Tibial nerve (tissue), 4 donors: Measurements from ENCODE around the gene RCOR2.

Experiments
- EP300 ChIP-seq, 2 donors: sonication (generic); formaldehyde crosslinking; IDR thresholded peaks; one replicate each; pipeline ENCODE4 v1.6.1; 2017; ENCODE audit warnings: antibody characterized with exemption in 2 of 2, mild to moderate bottlenecking in 1 of 2
- POLR2A ChIP-seq, 2 donors: fragments of 450-650 bp; IDR thresholded peaks; one replicate each; pipeline ENCODE4 v1.6.1; 2017; ENCODE audit warnings: antibody characterized with exemption in 2 of 2, mild to moderate bottlenecking in 2 of 2, moderate library complexity in 2 of 2
- TF ChIP-seq, protein P1 (sequence below), 5 experiments: fragments of 200-600 bp in 3 of 5; fragments of 450-650 bp in 2 of 5; sonication (generic) in 3 of 5; IDR thresholded peaks; one replicate each; pipeline ENCODE4 v1.5.1; 2016 to 2019; ENCODE audit warnings: antibody characterized with exemption in 5 of 5, mild to moderate bottlenecking in 3 of 5, moderate library complexity in 2 of 5

DNA sequence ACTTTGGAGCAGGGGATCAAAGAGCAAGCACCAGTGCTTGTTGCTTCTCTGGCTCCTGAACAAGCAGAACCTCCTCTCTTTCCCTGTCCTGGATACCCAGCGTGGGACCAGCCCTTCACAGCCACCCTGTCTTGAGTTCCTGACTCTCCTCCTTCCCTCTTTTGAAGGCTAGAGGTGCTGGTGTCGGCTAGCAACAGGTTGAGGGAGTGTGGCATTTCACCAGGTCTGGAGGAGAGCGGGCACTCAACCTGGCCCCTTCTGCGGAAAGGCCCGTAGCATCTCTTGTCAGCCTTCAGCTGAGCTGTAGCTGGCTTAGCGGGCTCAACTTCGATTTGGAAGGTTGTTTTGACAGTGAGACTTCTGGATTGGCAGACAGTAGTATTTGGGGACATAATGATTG is 26.6 kb downstream of the RCOR2 start:
- TF ChIP-seq, protein P1, sequence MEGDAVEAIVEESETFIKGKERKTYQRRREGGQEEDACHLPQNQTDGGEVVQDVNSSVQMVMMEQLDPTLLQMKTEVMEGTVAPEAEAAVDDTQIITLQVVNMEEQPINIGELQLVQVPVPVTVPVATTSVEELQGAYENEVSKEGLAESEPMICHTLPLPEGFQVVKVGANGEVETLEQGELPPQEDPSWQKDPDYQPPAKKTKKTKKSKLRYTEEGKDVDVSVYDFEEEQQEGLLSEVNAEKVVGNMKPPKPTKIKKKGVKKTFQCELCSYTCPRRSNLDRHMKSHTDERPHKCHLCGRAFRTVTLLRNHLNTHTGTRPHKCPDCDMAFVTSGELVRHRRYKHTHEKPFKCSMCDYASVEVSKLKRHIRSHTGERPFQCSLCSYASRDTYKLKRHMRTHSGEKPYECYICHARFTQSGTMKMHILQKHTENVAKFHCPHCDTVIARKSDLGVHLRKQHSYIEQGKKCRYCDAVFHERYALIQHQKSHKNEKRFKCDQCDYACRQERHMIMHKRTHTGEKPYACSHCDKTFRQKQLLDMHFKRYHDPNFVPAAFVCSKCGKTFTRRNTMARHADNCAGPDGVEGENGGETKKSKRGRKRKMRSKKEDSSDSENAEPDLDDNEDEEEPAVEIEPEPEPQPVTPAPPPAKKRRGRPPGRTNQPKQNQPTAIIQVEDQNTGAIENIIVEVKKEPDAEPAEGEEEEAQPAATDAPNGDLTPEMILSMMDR (IDR thresholded peaks at IDR 0.05), result no peak
- no peak for TF ChIP-seq POLR2A (IDR thresholded peaks at IDR 0.05)
- no peak for TF ChIP-seq EP300 (IDR thresholded peaks at IDR 0.05)
